Endodermal cell (in vitro differentiated cells): ENCODE measurements around the gene INPP5K. TPM values are rescaled to one million over a fixed set of nuclear protein-coding genes. Genes with fewer than 3 reads are reported as not detected.

Experiments used
- DNase-seq: peaks from one replicate; pipeline ENCODE4 v3.0.0-alpha.2; 2017
- H3K27ac ChIP-seq: 2 replicates; pipeline ENCODE4 v1.5.1; 2013; ENCODE audit warnings: mild to moderate bottlenecking, low read depth, low read length, moderate library complexity
- H3K27me3 ChIP-seq: 2 replicates; pipeline ENCODE4 v1.6.1; 2013; ENCODE audit warnings: mild to moderate bottlenecking, low read length, moderate library complexity; ENCODE audit not compliant: insufficient read depth, control insufficient read depth, poor library complexity, severe bottlenecking
- H3K36me3 ChIP-seq: 2 replicates; pipeline ENCODE4 v1.7.0; 2013; ENCODE audit warnings: mild to moderate bottlenecking, low read length, moderate library complexity; ENCODE audit not compliant: control insufficient read depth, insufficient read depth
- H3K4me1 ChIP-seq: one replicate; pipeline ENCODE4 v1.7.0; 2013; ENCODE audit warnings: low read length; ENCODE audit not compliant: control insufficient read depth, insufficient read depth
- H3K4me3 ChIP-seq: 2 replicates; pipeline ENCODE4 v1.5.1; 2013; ENCODE audit warnings: mild to moderate bottlenecking, low read length, moderate library complexity
- H3K9ac ChIP-seq: 2 replicates; pipeline ENCODE4 v1.6.1; 2013; ENCODE audit warnings: mild to moderate bottlenecking, low read length, moderate library complexity; ENCODE audit not compliant: poor library complexity, severe bottlenecking; ENCODE audit errors: extremely low read depth
- H3K9me3 ChIP-seq: 2 replicates; pipeline ENCODE4 v1.6.1; 2013; ENCODE audit warnings: mild to moderate bottlenecking, low read length, moderate library complexity; ENCODE audit not compliant: control insufficient read depth
- H3K27ac Mint-ChIP-seq: 2 replicates; pipeline ENCODE4 v1.8.0; 2020; ENCODE audit warnings: mixed read lengths
- H3K27me3 Mint-ChIP-seq: 2 replicates; pipeline ENCODE4 v1.8.0; 2021; ENCODE audit warnings: mild to moderate bottlenecking, mixed read lengths; ENCODE audit not compliant: insufficient read depth
- H3K36me3 Mint-ChIP-seq: 2 replicates; pipeline ENCODE4 v1.8.0; 2020; ENCODE audit warnings: low read depth, mixed read lengths
- H3K4me1 Mint-ChIP-seq: 2 replicates; pipeline ENCODE4 v1.8.0; 2020; ENCODE audit warnings: mixed read lengths
- H3K4me3 Mint-ChIP-seq: 2 replicates; pipeline ENCODE4 v1.8.0; 2020; ENCODE audit warnings: mild to moderate bottlenecking, moderate library complexity, mixed read lengths
- H3K9me3 Mint-ChIP-seq: 2 replicates; pipeline ENCODE4 v1.8.0; 2020; ENCODE audit warnings: mild to moderate bottlenecking, mixed read lengths
- CTCF ChIP-seq: fragments of 200-600 bp; sonication (generic); conservative IDR thresholded peaks from 2 replicates; pipeline ENCODE4 v1.5.0; 2021; ENCODE audit warnings: antibody characterized with exemption, mild to moderate bottlenecking
- WGBS, 2 experiments: methylation state at CpG; one replicate each; pipeline versions ENCODE4 v1.1.5 to v1.1.7; 2013; ENCODE audit warnings: missing lambda C conversion rate in 2 of 2, mixed read lengths in 1 of 2; ENCODE audit not compliant: insufficient coverage in 1 of 2, insufficient read length in 1 of 2; 5-methylcytosine and 5-hydroxymethylcytosine counted together
- total RNA-seq, 2 donors: library from RNA; stranded (reverse); fragmentation: NEBNext Ultra II Directional in 1 of 2; extraction: Animal tissue kit (Norgen Biotek cat#: 25700) in 1 of 2; gene quantifications; 2 replicates in 1 of 2; 3 replicates in 1 of 2; pipeline ENCODE4 v1.2.1, GENCODE V29; 2021

Gene INPP5K
- total RNA-seq, 2 donors from 2014 or later: 22.2 to 30.0 TPM

GRCh38 chr17:1553354-1554266 is 37.2 kb upstream of the INPP5K start:
- WGBS, 2 experiments: 92 to 96% methylated on average over 9 to 12 of the region's 12 CpGs

GRCh38 chr17:1552932-1553331 is 36.5 kb upstream of the INPP5K start:
- no peak overlapping the region for H3K4me3 Mint-ChIP-seq
- Histone ChIP-seq H3K4me1 (no peaks in the 10 kb centered on the region), H3K27me3 (no peaks in the 10 kb centered on the region), H3K9me3 (no peaks in the 10 kb centered on the region), H3K4me3 (no peak overlapping the region), H3K9ac (no peak overlapping the region), H3K36me3 (peaks cover 45% of the 10 kb centered on the region), H3K27ac (no peak overlapping the region)
- WGBS, 2 experiments: 97 to 98% methylated on average over 8 to 11 of the region's 11 CpGs
- peaks cover 66% of the 10 kb centered on the region for H3K36me3 Mint-ChIP-seq
- peaks cover 3% of the 10 kb centered on the region for H3K4me1 Mint-ChIP-seq
- peak overlapping the region; percentile 39 for H3K27ac Mint-ChIP-seq
- TF ChIP-seq CTCF: no peak
- H3K27me3 Mint-ChIP-seq: no peaks in the 10 kb centered on the region
- DNase-seq: no peak
- H3K9me3 Mint-ChIP-seq: no peaks in the 10 kb centered on the region

More at GRCh38 chr17:1553354-1554266, 37.2 kb upstream of the INPP5K start:
- no peaks in the 10 kb centered on the region for H3K4me1 ChIP-seq
- no peak for DNase-seq
- TF ChIP-seq CTCF: no peak
- H3K27me3 Mint-ChIP-seq: no peaks in the 10 kb centered on the region
- peaks cover 3% of the 10 kb centered on the region for H3K4me1 Mint-ChIP-seq
- H3K9ac ChIP-seq: no peak overlapping the region
- H3K27me3 ChIP-seq: no peaks in the 10 kb centered on the region
- H3K9me3 ChIP-seq: no peaks in the 10 kb centered on the region
- H3K36me3 Mint-ChIP-seq: peaks cover 60% of the 10 kb centered on the region
- no peak overlapping the region for H3K4me3 Mint-ChIP-seq
- no peak overlapping the region for H3K4me3 ChIP-seq
- no peak overlapping the region for H3K27ac ChIP-seq
- no peaks in the 10 kb centered on the region for H3K9me3 Mint-ChIP-seq
- H3K27ac Mint-ChIP-seq: no peak overlapping the region
- H3K36me3 ChIP-seq: peaks cover 39% of the 10 kb centered on the region

- Mint-ChIP-seq H3K27ac (no peak overlapping the region), H3K4me1 (peaks cover 3% of the 10 kb centered on the region), H3K9me3 (no peaks in the 10 kb centered on the region), H3K36me3 (peaks cover 60% of the 10 kb centered on the region), H3K27me3 (no peaks in the 10 kb centered on the region), H3K4me3 (no peak overlapping the region)
- Histone ChIP-seq H3K36me3 (peaks cover 40% of the 10 kb centered on the region), H3K4me1 (no peaks in the 10 kb centered on the region), H3K27ac (no peak overlapping the region), H3K27me3 (no peaks in the 10 kb centered on the region), H3K9ac (no peak overlapping the region), H3K9me3 (no peaks in the 10 kb centered on the region), H3K4me3 (no peak overlapping the region)
- no peak for DNase-seq
- TF ChIP-seq CTCF: no peak
- 94 to 95% methylated on average over 3 to 12 of the region's 12 CpGs for WGBS, 2 experiments
Observed at GRCh38 chr17:1551741-1552140, 35.3 kb upstream of the INPP5K start.
